ENCODE measurements around the gene ERICH6B.

Gene ERICH6B

GRCh38 chr13:45540864-45541263 is 74.7 kb downstream of the ERICH6B start:
- no peak for DNase-seq

DNA sequence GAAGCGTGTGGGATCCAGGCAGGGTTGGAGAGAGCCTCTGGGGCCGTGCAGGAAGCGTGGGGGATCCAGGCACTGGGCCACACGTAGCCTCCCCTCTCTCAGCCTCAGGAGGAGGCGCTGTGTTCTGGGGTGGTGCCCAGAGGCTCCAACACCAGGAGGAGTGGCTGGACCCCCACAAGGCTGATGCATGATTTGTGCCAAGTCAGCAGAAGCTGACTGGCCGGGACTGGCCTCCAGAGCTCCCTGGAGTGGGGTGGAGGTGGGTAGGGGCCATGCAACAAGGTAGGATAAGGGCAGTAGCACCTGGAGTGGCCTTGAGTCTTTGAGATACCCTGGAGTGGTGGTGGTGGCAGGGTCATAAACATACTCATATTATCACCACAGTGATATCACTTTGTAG is 75.3 kb downstream of the ERICH6B start:
- DNase-seq = no peak

- DNase-seq = no peak
Measured at GRCh38 chr13:45538382-45538781, 77.2 kb downstream of the ERICH6B start.

DNA sequence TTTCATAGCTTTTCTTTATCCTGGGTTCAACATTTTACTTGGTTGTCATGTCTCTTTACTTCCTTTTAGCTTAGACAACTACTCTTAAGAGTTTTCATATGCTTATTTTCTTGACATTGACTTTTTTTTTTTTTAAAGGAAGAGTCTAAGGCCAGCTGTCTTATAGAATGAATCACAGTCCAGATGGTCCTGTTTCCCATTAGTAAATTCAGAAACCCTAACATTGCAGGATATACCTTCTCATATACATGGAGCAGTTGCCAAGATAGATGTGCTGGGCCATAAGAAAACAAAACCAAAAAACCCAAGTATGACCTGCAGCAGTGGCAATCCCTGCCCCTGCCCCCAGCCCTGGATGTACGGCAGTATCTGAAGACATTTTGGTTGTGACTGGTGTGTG is 78.0 kb downstream of the ERICH6B start:
- DNase-seq = no peak

GRCh38 chr13:45536224-45536623 is 79.3 kb downstream of the ERICH6B start:
- no peak for DNase-seq

- no peak for DNase-seq
Measured at GRCh38 chr13:45534604-45535003, 80.9 kb downstream of the ERICH6B start.

- DNase-seq = no peak
Measured at GRCh38 chr13:45529758-45530157, 85.8 kb downstream of the ERICH6B start.

DNA sequence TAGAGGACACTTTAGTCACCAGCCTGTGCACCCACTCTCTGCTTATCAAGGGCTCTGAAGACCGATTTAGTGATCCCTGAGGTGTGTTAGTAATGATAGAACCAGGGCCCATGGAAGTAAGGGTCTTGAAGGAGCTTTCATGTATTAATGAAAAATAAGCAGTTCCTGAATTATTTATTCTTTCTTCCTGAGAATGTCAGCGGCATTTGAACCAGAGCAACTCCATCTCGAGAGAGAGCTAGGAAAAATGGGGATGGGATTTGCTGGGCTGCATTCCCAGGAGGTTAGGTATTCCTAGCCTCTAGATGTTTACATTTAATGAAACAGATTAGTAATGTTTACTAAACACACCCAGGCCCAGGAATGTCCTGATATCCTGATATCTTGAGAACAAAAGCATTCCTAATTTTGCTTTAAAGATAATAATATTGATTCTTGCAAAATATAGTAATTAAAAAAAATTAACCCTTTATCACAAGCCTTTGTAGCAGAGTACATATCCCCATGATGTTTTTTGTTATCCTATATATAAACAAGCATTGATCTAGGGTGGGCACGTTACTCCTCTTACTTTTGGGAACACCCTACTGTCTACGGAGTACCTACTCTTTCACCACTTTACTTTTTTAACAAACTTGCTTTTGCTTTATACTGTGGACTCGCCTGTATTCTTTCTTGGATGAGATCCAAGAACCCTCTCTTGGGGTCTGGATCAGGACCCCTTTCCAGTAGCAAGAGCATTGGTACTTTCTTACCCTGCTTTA is 87.7 kb downstream of the ERICH6B start:
- no peak for DNase-seq

DNA sequence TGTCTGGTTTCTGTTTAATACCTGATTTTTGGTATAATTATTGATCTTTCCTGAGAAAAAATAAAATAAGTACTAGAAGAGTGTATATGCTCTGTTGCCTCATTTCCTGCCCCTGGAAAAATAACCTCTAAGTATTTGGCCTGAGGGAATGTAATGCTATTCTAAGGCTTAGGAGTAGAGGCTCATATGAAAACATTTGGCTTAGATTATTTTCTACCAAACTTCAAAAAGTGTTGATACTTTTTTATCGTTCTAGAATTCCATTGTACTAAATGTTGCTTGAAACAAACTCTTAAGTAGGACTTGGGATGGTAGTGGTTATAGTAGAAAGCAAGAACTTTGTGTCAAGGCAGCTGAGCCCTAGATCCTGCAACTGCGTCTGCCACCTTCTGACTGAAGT is 93.0 kb downstream of the ERICH6B start:
- no peak for DNase-seq

DNA sequence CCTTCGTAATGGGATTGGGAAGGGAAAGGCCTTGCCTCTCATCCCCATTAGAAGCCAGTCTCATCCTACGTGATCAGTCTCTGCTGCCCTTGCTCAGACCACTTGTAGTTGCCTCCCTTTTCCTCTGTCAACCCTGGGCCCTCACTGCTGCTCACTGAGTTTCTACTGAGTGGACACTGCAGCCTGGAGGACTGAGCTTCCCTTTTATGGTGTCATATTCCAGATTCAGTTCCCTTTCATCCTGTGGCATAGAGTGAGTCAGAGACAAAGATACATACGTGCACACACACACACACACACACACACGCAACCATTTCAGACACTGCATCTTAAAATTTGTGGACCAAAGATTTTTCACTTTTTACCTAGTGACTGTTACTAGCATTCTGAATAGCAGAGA is 94.2 kb downstream of the ERICH6B start:
- DNase-seq = no peak

DNA sequence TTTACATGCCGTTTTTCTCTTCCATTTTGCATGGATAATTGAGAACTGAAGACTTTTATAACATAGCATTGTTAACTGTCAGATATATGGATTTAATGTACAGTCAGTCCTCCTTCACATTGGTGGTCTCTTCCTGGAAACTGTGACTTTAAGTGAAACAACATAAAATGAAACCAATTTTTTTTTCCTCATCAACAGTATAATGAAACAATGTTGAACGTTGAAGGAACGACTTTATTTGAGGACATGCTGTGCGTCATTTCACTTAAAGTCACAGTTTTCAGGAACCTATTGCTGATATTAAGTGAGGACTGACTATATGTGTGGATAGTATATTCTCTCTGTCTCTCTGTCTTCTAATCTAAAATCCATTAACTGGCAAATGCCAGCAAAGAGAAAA is 96.0 kb downstream of the ERICH6B start:
- DNase-seq = no peak

DNA sequence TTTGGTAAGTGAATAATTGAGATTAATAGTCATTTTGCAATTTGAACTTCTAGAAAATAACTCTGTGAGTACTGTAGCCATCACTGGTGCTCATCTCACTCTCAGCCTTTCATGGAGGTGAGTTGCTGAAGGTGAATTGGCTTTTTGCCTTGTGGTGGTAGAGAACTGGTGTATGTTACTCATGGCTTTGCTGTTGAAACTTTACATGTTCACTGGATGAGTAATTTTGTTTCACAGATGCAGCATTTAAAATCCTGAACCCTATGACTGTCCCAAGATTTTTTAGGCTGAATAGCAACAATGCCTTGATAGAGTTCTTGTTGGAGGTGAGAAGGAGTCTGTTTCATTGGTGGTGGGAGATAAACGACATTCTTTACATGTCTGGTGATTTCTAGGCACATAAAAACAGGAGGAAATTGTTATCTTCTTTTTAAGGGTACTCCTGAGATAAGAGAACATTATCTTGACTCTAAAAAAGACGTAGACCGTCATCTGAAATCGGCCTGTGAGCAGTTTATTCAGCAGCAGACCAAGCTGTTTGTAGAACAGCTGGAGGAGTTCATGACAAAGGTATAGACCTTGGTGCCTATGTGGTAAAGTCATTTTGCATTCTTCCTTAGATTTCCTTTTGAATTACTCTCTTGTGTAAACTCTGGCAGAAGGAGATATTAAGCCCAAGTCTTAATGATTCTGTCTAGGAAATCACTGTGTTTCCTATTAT is 96.9 kb downstream of the ERICH6B start:
- DNase-seq = no peak

DNA sequence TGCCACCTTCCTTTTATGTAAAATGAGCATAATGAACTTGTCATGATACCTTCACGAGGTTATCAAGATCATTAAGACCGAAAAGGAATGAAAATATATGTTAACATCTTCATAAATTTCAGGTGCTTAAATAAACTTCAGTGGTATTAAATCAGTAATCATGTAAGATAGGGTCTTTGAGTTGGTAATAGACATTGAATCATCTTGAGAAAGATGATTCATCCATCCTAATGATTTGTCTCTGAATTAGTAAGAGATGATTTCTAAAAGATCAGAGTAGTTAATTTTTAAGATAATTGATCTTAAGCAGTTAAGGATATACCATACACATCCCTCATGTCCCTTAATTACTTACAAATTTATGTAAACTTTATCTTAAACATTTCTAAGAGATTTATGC is 98.8 kb downstream of the ERICH6B start:
- no peak for DNase-seq

DNA sequence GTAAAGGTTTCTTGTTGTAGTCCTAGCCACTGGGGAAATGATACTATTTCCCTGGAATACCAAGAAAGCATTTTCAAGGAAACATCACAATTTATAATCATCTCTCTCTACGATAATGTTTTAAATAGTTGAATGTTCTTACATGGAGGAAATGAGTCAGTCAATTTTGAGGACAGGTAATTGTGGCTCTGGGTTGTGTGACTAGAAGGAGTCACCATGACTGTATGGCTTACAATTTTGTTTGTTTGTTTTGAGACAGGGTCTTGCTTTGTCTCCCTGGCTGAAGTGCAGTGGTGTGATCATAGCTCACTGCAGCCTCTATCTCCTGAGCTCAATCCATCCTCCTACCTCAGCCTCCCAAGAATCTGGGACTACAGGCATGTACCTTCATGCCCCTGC is 103.4 kb downstream of the ERICH6B start:
- DNase-seq = no peak

- no peak for DNase-seq
Measured at GRCh38 chr13:45511310-45512097, 104.0 kb downstream of the ERICH6B start.

GRCh38 chr13:45510672-45511071 is 104.9 kb downstream of the ERICH6B start:
- no peak for DNase-seq

GRCh38 chr13:45508776-45509175 is 106.8 kb downstream of the ERICH6B start:
- DNase-seq = no peak

- no peak for DNase-seq
Measured at GRCh38 chr13:45506811-45507210, 108.7 kb downstream of the ERICH6B start.

DNA sequence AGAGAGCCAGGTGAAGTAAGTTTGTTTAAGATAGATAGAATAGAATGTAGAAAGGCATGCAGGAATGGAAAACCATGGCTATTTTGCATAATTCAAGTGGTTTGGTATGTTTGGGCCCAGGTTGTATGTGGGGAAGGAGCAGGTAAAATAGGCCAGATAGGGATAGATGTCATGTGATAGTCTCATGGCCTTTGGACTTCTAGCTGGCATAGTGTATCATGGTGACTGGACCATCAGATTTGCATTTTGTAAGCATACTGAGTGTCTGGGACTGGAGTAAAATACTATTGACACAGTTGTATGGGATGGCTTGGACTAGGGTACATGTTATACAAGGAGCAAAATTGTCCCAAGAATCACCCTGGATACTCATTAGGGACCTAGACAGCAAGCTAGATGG is 111.9 kb downstream of the ERICH6B start:
- DNase-seq = no peak

DNA sequence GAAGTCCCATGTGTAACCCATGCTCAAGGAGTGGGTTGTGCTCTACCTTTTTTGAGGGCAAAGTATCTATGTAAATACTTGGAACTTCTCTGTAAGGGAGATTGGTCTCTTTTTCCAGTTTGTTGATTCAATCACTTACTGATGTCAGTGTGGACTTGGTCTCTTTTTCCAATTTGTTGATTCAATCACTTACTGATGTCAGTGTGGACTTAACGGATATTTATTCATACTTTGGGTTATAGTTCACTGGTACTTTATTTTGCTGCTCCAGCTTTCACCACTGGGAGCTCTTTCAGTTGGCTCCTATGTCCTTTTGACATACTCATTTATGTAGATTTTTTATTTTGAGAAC is 114.4 kb downstream of the ERICH6B start:
- no peak for DNase-seq

GRCh38 chr13:45500492-45501174 is 114.9 kb downstream of the ERICH6B start:
- no peak for DNase-seq

DNA sequence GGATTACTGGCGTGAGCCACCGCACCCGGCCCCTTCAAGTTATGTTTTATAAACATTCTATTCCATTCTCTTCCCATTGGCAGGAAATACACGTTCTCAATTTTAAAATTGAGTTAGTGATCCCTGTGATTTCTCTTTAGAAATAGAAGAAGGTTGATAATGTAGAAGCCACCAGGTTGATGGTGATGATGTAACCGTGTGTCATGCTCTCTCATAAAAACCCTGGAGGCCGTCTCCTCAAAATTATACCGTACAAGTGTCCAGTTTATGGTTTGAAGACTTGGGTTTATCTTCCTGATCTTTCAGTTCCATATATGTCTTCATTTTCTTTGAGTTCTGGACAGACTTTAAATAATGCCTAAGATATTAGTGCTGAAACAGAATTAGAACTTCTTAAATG is 118.6 kb downstream of the ERICH6B start:
- DNase-seq = no peak

GRCh38 chr13:45492538-45492937 is 123.0 kb downstream of the ERICH6B start:
- no peak for DNase-seq

All from activated naive CD4-positive, alpha-beta T cell (primary cell).